GM19452 (cell line): ENCODE results near the gene NRG4.
"Not testable (repeated sequence)": the region's sequence is repeated elsewhere in the genome, so short reads cannot be mapped to it uniquely, and the experiment has no call there.

ENCODE experiments used
- ATAC-seq: cut with Tn5 transposase; IDR thresholded peaks from one replicate; pipeline ENCODE4 v1.9.1; 2021; ENCODE audit not compliant: unreplicated experiment

NRG4 gene

GRCh38 chr15:75928680-75929608 is 83.3 kb downstream of the NRG4 start:
- ATAC-seq, result no peak

- ATAC-seq, result no peak
Measured at GRCh38 chr15:75927601-75928000, 84.6 kb downstream of the NRG4 start.

- no peak for ATAC-seq
Measured at GRCh38 chr15:75926931-75927330, 85.3 kb downstream of the NRG4 start.

GRCh38 chr15:75925440-75925839 is 86.8 kb downstream of the NRG4 start:
- no peak for ATAC-seq

- ATAC-seq, result no peak
Measured at GRCh38 chr15:75924576-75924975, 87.6 kb downstream of the NRG4 start.

- ATAC-seq, result no peak
Measured at GRCh38 chr15:75923756-75924155, 88.5 kb downstream of the NRG4 start.

GRCh38 chr15:75921732-75922703 is 90.2 kb downstream of the NRG4 start:
- ATAC-seq, result no peak

- ATAC-seq, result no peak
Measured at GRCh38 chr15:75920079-75920478, 92.1 kb downstream of the NRG4 start.

- ATAC-seq, result no peak
Measured at GRCh38 chr15:75918135-75918534, 94.1 kb downstream of the NRG4 start.

GRCh38 chr15:75916978-75917377 is 95.2 kb downstream of the NRG4 start:
- no peak for ATAC-seq

- not testable (repeated sequence) for ATAC-seq
Measured at GRCh38 chr15:75910355-75910754, 101.9 kb downstream of the NRG4 start.

GRCh38 chr15:75905231-75905630 is 107.0 kb downstream of the NRG4 start:
- ATAC-seq, result no peak

- peak; percentile 93 for ATAC-seq
Measured at GRCh38 chr15:75903331-75904239, 108.6 kb downstream of the NRG4 start, which contains the start of gene FBXO22. TSS of gene FBXO22 (plus strand) at chr15:75903878. CDS start at chr15:75903964, 86 bp downstream.

- ATAC-seq, result no peak
Measured at GRCh38 chr15:75902129-75902557, 110.1 kb downstream of the NRG4 start.

- no peak for ATAC-seq
Measured at GRCh38 chr15:75900577-75900976, 111.6 kb downstream of the NRG4 start.

- ATAC-seq, result no peak
Measured at GRCh38 chr15:75895731-75896130, 116.5 kb downstream of the NRG4 start.

GRCh38 chr15:75891895-75892294 is 120.3 kb downstream of the NRG4 start:
- no peak for ATAC-seq
